Esophagus muscularis mucosa (tissue), 4 donors: Measurements from ENCODE around the gene OR10H5. TPM values are rescaled to one million over a fixed set of nuclear protein-coding genes. Genes with fewer than 3 reads are reported as not detected.
"Not testable (repeated sequence)": the region's sequence is repeated elsewhere in the genome, so short reads cannot be mapped to it uniquely, and the experiment has no call there.

Experiments
- DNase-seq: peaks from one replicate; pipeline ENCODE4 v3.0.0-alpha.2; 2017; ENCODE audit errors: extremely low spot score
- H3K27ac ChIP-seq, 4 donors: fragments of 200-600 bp; sonication (generic); replicated peaks in 1 of 4; 1 replicate in 3 of 4; 2 replicates in 1 of 4; pipeline ENCODE4 v1.5.1; 2016 to 2019; ENCODE audit warnings: mild to moderate bottlenecking in 1 of 4
- H3K27me3 ChIP-seq, 4 donors: fragments of 200-600 bp; sonication (generic); one replicate each; pipeline versions ENCODE4 v1.5.1 to v1.6.0; 2016 to 2019
- H3K36me3 ChIP-seq, 4 donors: fragments of 200-600 bp; sonication (generic); one replicate each; pipeline ENCODE4 v1.5.1; 2016 to 2019
- H3K4me1 ChIP-seq, 4 donors: fragments of 200-600 bp; sonication (generic); one replicate each; pipeline ENCODE4 v1.5.1; 2016 to 2019
- H3K4me3 ChIP-seq, 4 donors: fragments of 200-600 bp; sonication (generic); 1 replicate in 2 of 4; 2 replicates in 2 of 4; pipeline ENCODE4 v1.5.1; 2016 to 2019; ENCODE audit warnings: mild to moderate bottlenecking in 4 of 4, moderate library complexity in 1 of 4
- H3K9me3 ChIP-seq, 4 donors: fragments of 200-600 bp; sonication (generic); 1 replicate in 3 of 4; 2 replicates in 1 of 4; pipeline ENCODE4 v1.5.1; 2016 to 2019
- EP300 ChIP-seq: sonication (generic); formaldehyde crosslinking; IDR thresholded peaks from one replicate; pipeline ENCODE4 v1.6.1; 2017; ENCODE audit warnings: antibody characterized with exemption
- POLR2A ChIP-seq: fragments of 450-650 bp; IDR thresholded peaks from one replicate; pipeline ENCODE4 v1.6.1; 2017; ENCODE audit warnings: antibody characterized with exemption, moderate library complexity, mild to moderate bottlenecking, low read depth
- POLR2AphosphoS5 ChIP-seq, 2 donors: sonication (generic); formaldehyde crosslinking; IDR thresholded peaks; one replicate each; pipeline ENCODE4 v1.6.1; 2017; ENCODE audit warnings: antibody characterized with exemption in 2 of 2
- WGBS: methylation state at CpG from one replicate; pipeline ENCODE4 v1.1.5; 2018; 5-methylcytosine and 5-hydroxymethylcytosine counted together
- intact Hi-C: fragments of 100-400 bp; cut with DNase I; formaldehyde crosslinking; loops from one replicate; pipeline ENCODE4 v1.15.1; 2023
- total RNA-seq, 4 donors: library from RNA; depleted of rRNA; stranded (reverse); fragments of >200 nt; gene quantifications; one replicate each; pipeline versions ENCODE4 v1.1.0 to v1.2.1, GENCODE V29; 2016
- TF ChIP-seq, protein P1 (sequence below), 3 experiments: fragments of 200-600 bp in 2 of 3; fragments of 450-650 bp in 1 of 3; sonication (generic) in 2 of 3; IDR thresholded peaks; one replicate each; pipeline ENCODE4 v1.5.1; 2017 to 2019; ENCODE audit warnings: antibody characterized with exemption in 3 of 3, mild to moderate bottlenecking in 2 of 3, moderate library complexity in 1 of 3

The OR10H5 gene
- total RNA-seq, 4 donors from 2014 or later = 0.06 TPM; not detected in 3

DNA sequence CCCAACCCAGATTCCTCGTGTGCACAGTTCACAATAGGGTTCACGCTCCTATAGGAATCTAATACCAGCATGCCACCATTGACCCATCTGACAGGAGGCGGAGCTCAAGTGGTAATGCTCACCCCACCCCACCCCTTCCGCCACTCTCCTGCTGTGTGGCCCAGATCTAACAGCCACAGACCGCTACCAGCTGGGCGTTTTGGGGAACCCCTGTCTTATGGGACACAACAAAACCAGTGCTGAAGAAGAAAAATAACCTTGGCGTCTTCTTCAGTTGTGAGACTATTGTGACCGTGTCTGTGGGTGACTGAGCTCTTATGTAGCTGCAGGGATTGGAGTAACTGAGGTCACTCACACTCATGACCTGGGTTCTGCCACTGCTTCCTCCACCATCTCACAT lies 33.2 kb downstream of the OR10H5 start:
- no peak for DNase-seq
- Histone ChIP-seq H3K27me3 (peaks cover 0 to 11% (median 0%) of the 10 kb centered on the region in 4 donors), H3K4me1 (no peaks in the 10 kb centered on the region), H3K9me3 (no peaks in the 10 kb centered on the region), H3K27ac (no peak overlapping the region), H3K4me3 (no peak overlapping the region), H3K36me3 (no peaks in the 10 kb centered on the region)
- intact Hi-C loops = no loop called here
- 88% methylated on average over 8 of the region's 8 CpGs for WGBS
- TF ChIP-seq POLR2AphosphoS5 (IDR thresholded peaks at IDR 0.05) (no peak), EP300 (no peak), POLR2A (no peak)
- TF ChIP-seq, protein P1, sequence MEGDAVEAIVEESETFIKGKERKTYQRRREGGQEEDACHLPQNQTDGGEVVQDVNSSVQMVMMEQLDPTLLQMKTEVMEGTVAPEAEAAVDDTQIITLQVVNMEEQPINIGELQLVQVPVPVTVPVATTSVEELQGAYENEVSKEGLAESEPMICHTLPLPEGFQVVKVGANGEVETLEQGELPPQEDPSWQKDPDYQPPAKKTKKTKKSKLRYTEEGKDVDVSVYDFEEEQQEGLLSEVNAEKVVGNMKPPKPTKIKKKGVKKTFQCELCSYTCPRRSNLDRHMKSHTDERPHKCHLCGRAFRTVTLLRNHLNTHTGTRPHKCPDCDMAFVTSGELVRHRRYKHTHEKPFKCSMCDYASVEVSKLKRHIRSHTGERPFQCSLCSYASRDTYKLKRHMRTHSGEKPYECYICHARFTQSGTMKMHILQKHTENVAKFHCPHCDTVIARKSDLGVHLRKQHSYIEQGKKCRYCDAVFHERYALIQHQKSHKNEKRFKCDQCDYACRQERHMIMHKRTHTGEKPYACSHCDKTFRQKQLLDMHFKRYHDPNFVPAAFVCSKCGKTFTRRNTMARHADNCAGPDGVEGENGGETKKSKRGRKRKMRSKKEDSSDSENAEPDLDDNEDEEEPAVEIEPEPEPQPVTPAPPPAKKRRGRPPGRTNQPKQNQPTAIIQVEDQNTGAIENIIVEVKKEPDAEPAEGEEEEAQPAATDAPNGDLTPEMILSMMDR (IDR thresholded peaks at IDR 0.05) = no peak

DNA sequence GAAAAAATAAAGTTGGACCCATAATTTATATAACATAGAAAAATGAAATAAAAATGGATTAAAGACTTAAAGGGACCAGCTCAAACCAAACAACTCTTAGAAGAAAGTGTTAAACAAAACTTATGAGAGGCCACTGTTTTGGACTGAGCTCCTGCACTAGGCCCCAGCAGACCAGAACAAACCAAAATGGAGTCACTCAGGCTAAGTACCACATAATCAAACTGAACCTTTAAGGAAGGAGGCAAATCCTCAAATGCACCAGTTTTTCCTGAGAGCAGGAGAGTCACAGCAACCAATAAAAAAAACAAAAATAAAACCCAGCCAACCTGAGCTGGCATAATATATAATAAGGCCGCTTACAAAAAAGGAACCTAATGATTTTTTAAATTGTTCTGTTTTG lies 38.3 kb downstream of the OR10H5 start:
- WGBS = 48% methylated on average over 1 of the region's 1 CpG
- no peak overlapping the region for H3K27ac ChIP-seq
- no peak overlapping the region for H3K4me3 ChIP-seq
- no peaks in the 10 kb centered on the region for H3K36me3 ChIP-seq
- no peak for DNase-seq
- no peak for TF ChIP-seq POLR2AphosphoS5 (IDR thresholded peaks at IDR 0.05)
- TF ChIP-seq POLR2A = no peak
- no peaks in the 10 kb centered on the region for H3K4me1 ChIP-seq
- intact Hi-C loops = no loop called here
- H3K9me3 ChIP-seq = no peaks in the 10 kb centered on the region
- H3K27me3 ChIP-seq = peaks cover 0 to 27% (median 2%) of the 10 kb centered on the region in 4 donors

DNA sequence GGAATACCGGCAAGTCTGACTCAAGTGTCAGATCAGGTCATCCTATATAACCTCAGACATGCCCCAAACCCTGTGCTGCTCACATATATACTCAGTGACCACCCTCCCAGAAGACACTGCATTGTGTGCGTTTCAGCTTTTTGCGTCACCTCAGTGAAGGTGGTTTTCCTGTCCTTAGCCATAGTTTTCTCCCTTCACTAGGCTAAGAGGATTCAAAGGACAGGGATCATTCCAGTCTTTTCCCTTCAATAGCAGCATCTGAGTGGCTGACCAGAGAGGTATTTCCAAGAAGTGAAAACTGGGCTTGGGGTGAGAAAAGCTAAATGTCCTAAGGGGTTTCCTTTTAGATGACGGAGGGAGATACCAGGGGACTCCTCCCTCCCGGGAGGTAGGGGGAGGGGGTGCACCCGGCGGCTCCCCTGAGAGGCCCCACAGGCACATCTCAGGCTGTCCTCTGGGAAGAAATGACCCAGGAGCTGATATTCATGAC lies 40.7 kb downstream of the OR10H5 start:
- Histone ChIP-seq H3K4me1 (no peaks in the 10 kb centered on the region), H3K36me3 (no peaks in the 10 kb centered on the region), H3K27me3 (peaks cover 0 to 40% (median 2%) of the 10 kb centered on the region in 4 donors), H3K4me3 (no peak overlapping the region), H3K9me3 (no peaks in the 10 kb centered on the region), H3K27ac (no peak overlapping the region)
- TF ChIP-seq, protein P1 (IDR thresholded peaks at IDR 0.05) = no peak
- TF ChIP-seq EP300 (no peak), POLR2AphosphoS5 (IDR thresholded peaks at IDR 0.05) (no peak), POLR2A (no peak)
- DNase-seq = no peak
- 41% methylated on average over 7 of the region's 7 CpGs for WGBS
- intact Hi-C loops = no loop called here

DNA sequence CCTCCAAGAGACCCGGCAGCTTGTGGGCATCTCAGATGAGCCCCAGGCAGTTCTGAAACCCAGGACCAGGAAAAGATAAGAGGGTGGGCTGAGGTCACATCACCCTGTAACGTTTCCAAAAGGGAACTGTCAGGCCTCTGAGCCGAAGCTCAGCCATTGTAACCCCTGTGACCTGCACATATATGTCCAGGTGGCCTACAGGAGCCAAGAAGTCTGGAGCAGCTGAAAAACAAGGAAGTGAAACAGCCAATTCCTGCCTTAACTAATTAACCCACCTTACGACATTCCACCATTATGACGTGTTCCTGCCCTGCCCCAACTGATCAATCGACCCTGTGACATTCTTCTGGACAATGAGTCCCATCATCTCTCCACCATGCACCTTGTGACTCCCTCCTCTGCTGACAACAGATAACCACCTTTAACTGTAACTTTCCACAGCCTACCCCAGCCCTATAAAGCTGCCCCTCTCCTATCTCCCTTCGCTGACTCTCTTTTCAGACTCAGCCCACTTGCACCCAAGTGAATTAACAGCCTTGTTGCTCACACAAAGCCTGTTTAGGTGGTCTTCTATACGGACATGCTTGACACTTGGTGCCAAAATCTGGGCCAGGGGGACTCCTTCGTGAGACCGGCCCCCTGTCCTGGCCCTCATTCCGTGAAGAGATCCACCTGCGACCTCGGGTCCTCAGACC lies 41.3 kb downstream of the OR10H5 start:
- H3K4me3 ChIP-seq, H3K27ac ChIP-seq, DNase-seq, intact Hi-C loops, H3K9me3 ChIP-seq, H3K4me1 ChIP-seq, H3K36me3 ChIP-seq: not testable (repeated sequence)
- WGBS = 63% methylated on average over 11 of the region's 13 CpGs
- peaks cover 0 to 40% (median 2%) of the 10 kb centered on the region in 4 donors for H3K27me3 ChIP-seq

DNA sequence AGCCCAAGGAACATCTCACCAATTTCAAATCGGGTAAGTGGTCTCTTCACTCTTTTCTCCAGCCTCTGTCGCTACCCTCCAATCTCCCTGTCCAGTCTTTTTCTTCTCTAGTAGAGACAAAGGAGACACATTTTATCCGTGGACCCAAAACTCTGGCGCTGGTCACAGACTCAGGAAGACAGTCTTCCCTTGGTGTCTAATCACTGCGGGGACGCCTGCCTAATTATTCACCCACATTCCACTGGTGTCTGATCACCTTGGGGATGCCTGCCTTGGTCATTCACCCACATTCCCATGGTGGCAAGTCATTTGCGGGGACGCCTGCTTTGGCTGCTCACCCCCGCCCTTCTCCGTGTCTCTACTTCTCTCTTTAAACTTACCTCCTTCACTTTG lies 41.8 kb downstream of the OR10H5 start:
- no peak overlapping the region for H3K27ac ChIP-seq
- 82% methylated on average over 10 of the region's 10 CpGs for WGBS
- H3K9me3 ChIP-seq = no peaks in the 10 kb centered on the region
- TF ChIP-seq, protein P1 (IDR thresholded peaks at IDR 0.05) = no peak
- TF ChIP-seq POLR2A (no peak), POLR2AphosphoS5 (IDR thresholded peaks at IDR 0.05) (no peak), EP300 (no peak)
- H3K4me1 ChIP-seq = no peaks in the 10 kb centered on the region
- no peak overlapping the region for H3K4me3 ChIP-seq
- intact Hi-C loops = no loop called here
- H3K27me3 ChIP-seq = peaks cover 0 to 40% (median 2%) of the 10 kb centered on the region in 4 donors
- H3K36me3 ChIP-seq = no peaks in the 10 kb centered on the region
- DNase-seq = no peak

DNA sequence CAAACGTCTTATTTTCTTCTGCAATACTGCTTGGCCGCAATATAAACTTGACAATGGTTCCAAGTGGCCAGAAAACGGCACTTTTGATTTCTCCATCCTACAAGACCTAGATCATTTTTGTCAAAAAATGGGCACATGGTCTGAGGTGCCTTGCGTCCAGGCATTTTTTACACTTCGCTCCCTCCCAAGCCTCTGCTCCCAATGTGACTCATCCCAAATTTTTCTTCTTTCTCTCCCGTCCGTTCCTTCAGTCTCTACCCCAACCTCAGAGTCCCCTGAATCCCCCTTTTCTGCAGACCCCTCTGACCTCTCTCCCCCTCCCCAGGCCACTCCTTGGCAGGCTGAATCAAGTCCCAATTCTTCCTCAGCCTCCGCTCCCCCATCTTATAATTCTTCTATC lies 42.3 kb downstream of the OR10H5 start:
- H3K36me3 ChIP-seq = no peaks in the 10 kb centered on the region
- no peaks in the 10 kb centered on the region for H3K4me1 ChIP-seq
- H3K27ac ChIP-seq = no peak overlapping the region
- TF ChIP-seq, protein P1 (IDR thresholded peaks at IDR 0.05) = no peak
- DNase-seq = no peak
- H3K4me3 ChIP-seq = no peak overlapping the region
- WGBS = 86% methylated on average over 8 of the region's 8 CpGs
- intact Hi-C loops = no loop called here
- peaks cover 0 to 40% (median 2%) of the 10 kb centered on the region in 4 donors for H3K27me3 ChIP-seq
- no peaks in the 10 kb centered on the region for H3K9me3 ChIP-seq
